WTC11 (cell line): ENCODE measurements around the gene SORL1. TPM values are rescaled to one million over a fixed set of nuclear protein-coding genes. Genes with fewer than 3 reads are reported as not detected.

Experiments
- ATAC-seq: fragments of 200-7000 bp; cut with Tn5 transposase; 2 replicates; pipeline ENCODE4 v1.10.0; 2021; ENCODE audit warnings: mild to moderate bottlenecking, moderate library complexity
- CTCF ChIA-PET: fragments of 300-600 bp; sonication (Branson Sonifier 250); formaldehyde crosslinking; loops from one replicate; lab custom pipeline; 2021; ENCODE audit warnings: antibody characterized with exemption; lab: Charles Lee
- POLR2A ChIA-PET: fragments of 350-600 bp; sonication (Branson Sonifier 250); formaldehyde crosslinking; loops from one replicate; lab custom pipeline; 2021; ENCODE audit warnings: antibody characterized with exemption; lab: Charles Lee
- DNase-seq: peaks from one replicate; pipeline ENCODE4 v3.0.0; 2021; ENCODE audit warnings: low spot score
- H3K27ac Mint-ChIP-seq: 2 replicates; pipeline ENCODE4 v1.8.0; 2021; ENCODE audit warnings: mixed read lengths
- H3K27me3 Mint-ChIP-seq: 2 replicates; pipeline ENCODE4 v1.8.0; 2021; ENCODE audit warnings: low read depth, mild to moderate bottlenecking, moderate library complexity, mixed read lengths
- H3K36me3 Mint-ChIP-seq: 2 replicates; pipeline ENCODE4 v1.8.0; 2021; ENCODE audit warnings: mixed read lengths
- H3K4me1 Mint-ChIP-seq: 2 replicates; pipeline ENCODE4 v1.8.0; 2022; ENCODE audit warnings: mixed read lengths
- H3K4me3 Mint-ChIP-seq: 2 replicates; pipeline ENCODE4 v1.8.0; 2021; ENCODE audit warnings: mild to moderate bottlenecking, moderate library complexity, mixed read lengths
- H3K9me3 Mint-ChIP-seq: 2 replicates; pipeline ENCODE4 v1.8.0; 2021; ENCODE audit warnings: mixed read lengths
- ATF1 ChIP-seq: sonication (generic); formaldehyde crosslinking; IDR thresholded peaks from 2 replicates; pipeline ENCODE4 v1.8.1; 2023; ENCODE audit warnings: mild to moderate bottlenecking, moderate library complexity, missing genetic modification reagents
- CBFB ChIP-seq: sonication (generic); formaldehyde crosslinking; IDR thresholded peaks from 2 replicates; pipeline ENCODE4 v1.8.1; 2022; ENCODE audit warnings: mild to moderate bottlenecking, low read depth, missing genetic modification reagents
- CREB1 ChIP-seq: sonication (generic); formaldehyde crosslinking; IDR thresholded peaks from 2 replicates; pipeline ENCODE4 v1.8.0; 2023; ENCODE audit warnings: mild to moderate bottlenecking, missing genetic modification reagents
- CREM ChIP-seq: sonication (generic); formaldehyde crosslinking; IDR thresholded peaks from 2 replicates; pipeline ENCODE4 v1.8.1; 2022; ENCODE audit warnings: mild to moderate bottlenecking, missing genetic modification reagents, moderate library complexity
- ELF4 ChIP-seq: sonication (generic); formaldehyde crosslinking; IDR thresholded peaks from 2 replicates; pipeline ENCODE4 v1.8.1; 2022; ENCODE audit warnings: low read depth, mild to moderate bottlenecking, moderate library complexity, missing genetic modification reagents
- EMX1 ChIP-seq: fragments of 250-450 bp; sonication (Bioruptor Pico); IDR thresholded peaks from 2 replicates; pipeline ENCODE4 v1.8.0; 2021; ENCODE audit warnings: mild to moderate bottlenecking
- ESRRA ChIP-seq: sonication (generic); formaldehyde crosslinking; IDR thresholded peaks from 2 replicates; pipeline ENCODE4 v1.8.1; 2022; ENCODE audit warnings: mild to moderate bottlenecking, missing genetic modification reagents, borderline replicate concordance
- FOXJ3 ChIP-seq: sonication (generic); formaldehyde crosslinking; IDR thresholded peaks from 2 replicates; pipeline ENCODE4 v1.9.0; 2021; ENCODE audit warnings: missing genetic modification reagents, mild to moderate bottlenecking, borderline replicate concordance
- GRHL2 ChIP-seq: fragments of 250-450 bp; sonication (Bioruptor Pico); IDR thresholded peaks from 2 replicates; pipeline ENCODE4 v1.8.0; 2022; ENCODE audit warnings: mild to moderate bottlenecking, moderate library complexity; ENCODE audit not compliant: insufficient replicate concordance, severe bottlenecking
- HMGA2 ChIP-seq: fragments of 250-450 bp; sonication (Bioruptor Pico); IDR thresholded peaks from 2 replicates; pipeline ENCODE4 v1.4.0; 2021; ENCODE audit warnings: mild to moderate bottlenecking, moderate library complexity
- JUN ChIP-seq: sonication (generic); formaldehyde crosslinking; IDR thresholded peaks from 2 replicates; pipeline ENCODE4 v1.8.0; 2023; ENCODE audit warnings: mild to moderate bottlenecking, missing genetic modification reagents
- NFATC4 ChIP-seq: fragments of 250-450 bp; sonication (Bioruptor Pico); IDR thresholded peaks from 2 replicates; pipeline ENCODE4 v1.9.0; 2021; ENCODE audit warnings: mild to moderate bottlenecking
- NFYB ChIP-seq: sonication (generic); formaldehyde crosslinking; conservative IDR thresholded peaks from 2 replicates; pipeline ENCODE4 v1.8.0; 2022; ENCODE audit warnings: low read depth, missing genetic modification reagents
- RORB ChIP-seq: fragments of 250-450 bp; sonication (Bioruptor Pico); IDR thresholded peaks from 2 replicates; pipeline ENCODE4 v1.9.0; 2021; ENCODE audit warnings: mild to moderate bottlenecking
- ZNF138 ChIP-seq: sonication (generic); formaldehyde crosslinking; conservative IDR thresholded peaks from 2 replicates; pipeline ENCODE4 v1.8.1; 2022; ENCODE audit warnings: mild to moderate bottlenecking, moderate library complexity, missing genetic modification reagents
- ZNF317 ChIP-seq: sonication (generic); formaldehyde crosslinking; IDR thresholded peaks from 2 replicates; pipeline ENCODE4 v1.8.1; 2023; ENCODE audit warnings: low read depth, mild to moderate bottlenecking, moderate library complexity, missing genetic modification reagents, borderline replicate concordance
- total RNA-seq: library from RNA; stranded (reverse); gene quantifications from 3 replicates; pipeline ENCODE4 v1.2.3, GENCODE V29; 2021
- TF ChIP-seq, protein P1 (sequence below): sonication (generic); formaldehyde crosslinking; IDR thresholded peaks from 2 replicates; pipeline ENCODE4 v1.8.1; 2023; ENCODE audit warnings: mild to moderate bottlenecking, missing genetic modification reagents
- TF ChIP-seq, protein P2 (sequence below): sonication (generic); formaldehyde crosslinking; IDR thresholded peaks from 2 replicates; pipeline ENCODE4 v1.8.1; 2023; ENCODE audit warnings: mild to moderate bottlenecking, moderate library complexity, missing genetic modification reagents
- TF ChIP-seq, protein P3 (sequence below): sonication (generic); formaldehyde crosslinking; IDR thresholded peaks from 2 replicates; pipeline ENCODE4 v1.8.0; 2022; ENCODE audit warnings: mild to moderate bottlenecking, missing genetic modification reagents
- TF ChIP-seq, protein P4 (sequence below): sonication (generic); formaldehyde crosslinking; IDR thresholded peaks from 2 replicates; pipeline ENCODE4 v1.8.1; 2023; ENCODE audit warnings: mild to moderate bottlenecking, missing genetic modification reagents, moderate library complexity
- TF ChIP-seq, protein P5 (sequence below): sonication (generic); formaldehyde crosslinking; IDR thresholded peaks from 2 replicates; pipeline ENCODE4 v1.8.1; 2023; ENCODE audit warnings: mild to moderate bottlenecking, missing genetic modification reagents
- TF ChIP-seq, protein P6 (sequence below): sonication (generic); formaldehyde crosslinking; IDR thresholded peaks from 2 replicates; pipeline ENCODE4 v1.8.1; 2022; ENCODE audit warnings: mild to moderate bottlenecking, missing genetic modification reagents, moderate library complexity, borderline replicate concordance
- TF ChIP-seq, protein P7 (sequence below): sonication (generic); formaldehyde crosslinking; IDR thresholded peaks from 2 replicates; pipeline ENCODE4 v1.8.1; 2022; ENCODE audit warnings: low read depth, missing genetic modification reagents, borderline replicate concordance
- TF ChIP-seq, protein P8 (sequence below): fragments of 200-600 bp; IDR thresholded peaks from 2 replicates; pipeline ENCODE4 v1.8.0; 2022; ENCODE audit warnings: antibody characterized with exemption

Gene SORL1
- total RNA-seq, 1 experiment from 2014 or later, result 87.1 TPM

DNA sequence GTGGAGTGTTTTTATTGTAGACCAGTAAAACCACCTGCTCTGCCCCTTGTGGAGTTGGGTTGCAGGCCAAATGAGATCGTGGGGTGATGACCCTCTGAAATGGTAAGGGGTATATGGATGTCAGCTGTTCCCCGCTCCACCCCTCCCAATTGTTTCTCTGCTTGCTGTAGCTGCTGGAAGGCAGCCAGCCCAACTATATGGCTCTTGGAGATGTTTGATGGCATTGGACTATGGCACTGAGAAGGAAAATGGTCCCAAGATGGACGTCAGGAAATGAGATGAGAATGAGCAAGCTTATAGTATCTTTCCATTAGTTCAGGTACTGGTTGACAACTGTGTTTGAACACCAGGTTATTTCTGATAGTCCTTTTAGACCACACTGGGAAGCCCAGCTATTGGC, 95.5 kb downstream of the SORL1 start:
- ChIA-PET CTCF (interaction anchor here (0.7 kb wide), 1 partner anchor 108 kb away, joined by 3 read pairs; no protein-coding TSS in a partner anchor), POLR2A (no interaction called here)
- H3K9me3 Mint-ChIP-seq, result no peaks in the 10 kb centered on the region
- no peak overlapping the region for H3K27ac Mint-ChIP-seq
- no peaks in the 10 kb centered on the region for H3K27me3 Mint-ChIP-seq
- ATAC-seq (no peak), DNase-seq (no peak)
- peaks cover 15% of the 10 kb centered on the region for H3K4me1 Mint-ChIP-seq
- H3K36me3 Mint-ChIP-seq, result peaks cover 56% of the 10 kb centered on the region
- TF ChIP-seq, protein P1, sequence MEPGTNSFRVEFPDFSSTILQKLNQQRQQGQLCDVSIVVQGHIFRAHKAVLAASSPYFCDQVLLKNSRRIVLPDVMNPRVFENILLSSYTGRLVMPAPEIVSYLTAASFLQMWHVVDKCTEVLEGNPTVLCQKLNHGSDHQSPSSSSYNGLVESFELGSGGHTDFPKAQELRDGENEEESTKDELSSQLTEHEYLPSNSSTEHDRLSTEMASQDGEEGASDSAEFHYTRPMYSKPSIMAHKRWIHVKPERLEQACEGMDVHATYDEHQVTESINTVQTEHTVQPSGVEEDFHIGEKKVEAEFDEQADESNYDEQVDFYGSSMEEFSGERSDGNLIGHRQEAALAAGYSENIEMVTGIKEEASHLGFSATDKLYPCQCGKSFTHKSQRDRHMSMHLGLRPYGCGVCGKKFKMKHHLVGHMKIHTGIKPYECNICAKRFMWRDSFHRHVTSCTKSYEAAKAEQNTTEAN (CRISPR knock-in tag), result no peak
- TF ChIP-seq NFYB (CRISPR knock-in tag) (no peak), CBFB (no peak), ELF4 (no peak), JUN (CRISPR knock-in tag) (no peak), FOXJ3 (CRISPR knock-in tag) (no peak), ESRRA (no peak), NFATC4 (CRISPR knock-in tag) (no peak), HMGA2 (no peak), GRHL2 (no peak), ATF1 (CRISPR knock-in tag) (no peak)
- TF ChIP-seq, protein P2, sequence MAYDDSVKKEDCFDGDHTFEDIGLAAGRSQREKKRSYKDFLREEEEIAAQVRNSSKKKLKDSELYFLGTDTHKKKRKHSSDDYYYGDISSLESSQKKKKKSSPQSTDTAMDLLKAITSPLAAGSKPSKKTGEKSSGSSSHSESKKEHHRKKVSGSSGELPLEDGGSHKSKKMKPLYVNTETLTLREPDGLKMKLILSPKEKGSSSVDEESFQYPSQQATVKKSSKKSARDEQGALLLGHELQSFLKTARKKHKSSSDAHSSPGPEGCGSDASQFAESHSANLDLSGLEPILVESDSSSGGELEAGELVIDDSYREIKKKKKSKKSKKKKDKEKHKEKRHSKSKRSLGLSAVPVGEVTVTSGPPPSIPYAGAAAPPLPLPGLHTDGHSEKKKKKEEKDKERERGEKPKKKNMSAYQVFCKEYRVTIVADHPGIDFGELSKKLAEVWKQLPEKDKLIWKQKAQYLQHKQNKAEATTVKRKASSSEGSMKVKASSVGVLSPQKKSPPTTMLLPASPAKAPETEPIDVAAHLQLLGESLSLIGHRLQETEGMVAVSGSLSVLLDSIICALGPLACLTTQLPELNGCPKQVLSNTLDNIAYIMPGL (CRISPR knock-in tag), result no peak
- TF ChIP-seq, protein P3, sequence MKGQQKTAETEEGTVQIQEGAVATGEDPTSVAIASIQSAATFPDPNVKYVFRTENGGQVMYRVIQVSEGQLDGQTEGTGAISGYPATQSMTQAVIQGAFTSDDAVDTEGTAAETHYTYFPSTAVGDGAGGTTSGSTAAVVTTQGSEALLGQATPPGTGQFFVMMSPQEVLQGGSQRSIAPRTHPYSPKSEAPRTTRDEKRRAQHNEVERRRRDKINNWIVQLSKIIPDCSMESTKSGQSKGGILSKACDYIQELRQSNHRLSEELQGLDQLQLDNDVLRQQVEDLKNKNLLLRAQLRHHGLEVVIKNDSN (CRISPR knock-in tag), result no peak
- TF ChIP-seq, protein P4, sequence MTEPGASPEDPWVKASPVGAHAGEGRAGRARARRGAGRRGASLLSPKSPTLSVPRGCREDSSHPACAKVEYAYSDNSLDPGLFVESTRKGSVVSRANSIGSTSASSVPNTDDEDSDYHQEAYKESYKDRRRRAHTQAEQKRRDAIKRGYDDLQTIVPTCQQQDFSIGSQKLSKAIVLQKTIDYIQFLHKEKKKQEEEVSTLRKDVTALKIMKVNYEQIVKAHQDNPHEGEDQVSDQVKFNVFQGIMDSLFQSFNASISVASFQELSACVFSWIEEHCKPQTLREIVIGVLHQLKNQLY (CRISPR knock-in tag), result no peak
- no peak overlapping the region for H3K4me3 Mint-ChIP-seq

DNA sequence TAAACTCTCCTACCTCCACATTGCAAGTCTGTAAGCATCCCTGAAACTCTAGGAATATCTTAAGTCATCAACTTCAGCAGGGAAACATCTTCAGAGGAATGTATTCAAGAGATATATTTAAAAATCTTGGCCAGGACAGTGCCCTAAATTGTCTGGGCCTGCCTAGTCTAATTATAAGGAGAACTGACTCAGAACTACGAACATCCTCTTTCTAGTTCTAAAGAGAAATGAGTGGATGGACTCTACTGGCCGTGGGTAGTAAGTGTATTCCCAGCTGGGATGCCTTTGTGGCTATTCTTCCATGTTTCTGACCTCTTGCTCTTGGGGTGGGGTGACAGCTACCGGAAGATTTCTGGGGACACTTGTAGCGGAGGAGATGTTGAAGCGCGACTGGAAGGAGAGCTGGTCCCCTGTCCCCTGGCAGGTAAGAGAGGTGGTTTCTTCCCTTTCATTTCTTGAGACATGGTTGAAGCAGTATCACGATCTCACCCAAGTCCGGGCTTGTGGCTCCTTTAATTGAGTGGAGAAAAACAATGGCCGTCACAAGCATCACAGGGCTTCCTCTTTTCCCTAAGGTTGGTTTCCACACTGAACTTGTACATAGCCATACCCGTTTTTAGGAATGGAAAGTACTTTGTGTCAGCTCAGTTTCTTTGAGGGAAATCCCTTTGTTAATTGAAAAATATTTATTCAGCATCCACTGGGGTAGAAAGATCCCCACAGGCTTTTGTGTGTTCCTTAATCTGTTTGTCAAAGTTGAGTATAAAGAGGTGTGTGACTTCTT, 98.3 kb downstream of the SORL1 start:
- Mint-ChIP-seq H3K27ac (no peak overlapping the region), H3K4me3 (no peak overlapping the region), H3K27me3 (no peaks in the 10 kb centered on the region), H3K36me3 (peaks cover 47% of the 10 kb centered on the region), H3K4me1 (peaks cover 9% of the 10 kb centered on the region), H3K9me3 (no peaks in the 10 kb centered on the region)
- no peak for ATAC-seq
- no peak for DNase-seq
- ChIA-PET CTCF (no interaction called here), POLR2A (no interaction called here)
- TF ChIP-seq CREM (CRISPR knock-in tag) (no peak), ZNF138 (CRISPR knock-in tag) (no peak), ZNF317 (no peak), RORB (CRISPR knock-in tag) (no peak), CREB1 (no peak), EMX1 (CRISPR knock-in tag) (no peak)
- TF ChIP-seq, protein P5, sequence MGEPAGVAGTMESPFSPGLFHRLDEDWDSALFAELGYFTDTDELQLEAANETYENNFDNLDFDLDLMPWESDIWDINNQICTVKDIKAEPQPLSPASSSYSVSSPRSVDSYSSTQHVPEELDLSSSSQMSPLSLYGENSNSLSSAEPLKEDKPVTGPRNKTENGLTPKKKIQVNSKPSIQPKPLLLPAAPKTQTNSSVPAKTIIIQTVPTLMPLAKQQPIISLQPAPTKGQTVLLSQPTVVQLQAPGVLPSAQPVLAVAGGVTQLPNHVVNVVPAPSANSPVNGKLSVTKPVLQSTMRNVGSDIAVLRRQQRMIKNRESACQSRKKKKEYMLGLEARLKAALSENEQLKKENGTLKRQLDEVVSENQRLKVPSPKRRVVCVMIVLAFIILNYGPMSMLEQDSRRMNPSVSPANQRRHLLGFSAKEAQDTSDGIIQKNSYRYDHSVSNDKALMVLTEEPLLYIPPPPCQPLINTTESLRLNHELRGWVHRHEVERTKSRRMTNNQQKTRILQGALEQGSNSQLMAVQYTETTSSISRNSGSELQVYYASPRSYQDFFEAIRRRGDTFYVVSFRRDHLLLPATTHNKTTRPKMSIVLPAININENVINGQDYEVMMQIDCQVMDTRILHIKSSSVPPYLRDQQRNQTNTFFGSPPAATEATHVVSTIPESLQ (CRISPR knock-in tag), result no peak
- TF ChIP-seq, protein P6, sequence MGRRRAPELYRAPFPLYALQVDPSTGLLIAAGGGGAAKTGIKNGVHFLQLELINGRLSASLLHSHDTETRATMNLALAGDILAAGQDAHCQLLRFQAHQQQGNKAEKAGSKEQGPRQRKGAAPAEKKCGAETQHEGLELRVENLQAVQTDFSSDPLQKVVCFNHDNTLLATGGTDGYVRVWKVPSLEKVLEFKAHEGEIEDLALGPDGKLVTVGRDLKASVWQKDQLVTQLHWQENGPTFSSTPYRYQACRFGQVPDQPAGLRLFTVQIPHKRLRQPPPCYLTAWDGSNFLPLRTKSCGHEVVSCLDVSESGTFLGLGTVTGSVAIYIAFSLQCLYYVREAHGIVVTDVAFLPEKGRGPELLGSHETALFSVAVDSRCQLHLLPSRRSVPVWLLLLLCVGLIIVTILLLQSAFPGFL (CRISPR knock-in tag), result no peak
- TF ChIP-seq, protein P7, sequence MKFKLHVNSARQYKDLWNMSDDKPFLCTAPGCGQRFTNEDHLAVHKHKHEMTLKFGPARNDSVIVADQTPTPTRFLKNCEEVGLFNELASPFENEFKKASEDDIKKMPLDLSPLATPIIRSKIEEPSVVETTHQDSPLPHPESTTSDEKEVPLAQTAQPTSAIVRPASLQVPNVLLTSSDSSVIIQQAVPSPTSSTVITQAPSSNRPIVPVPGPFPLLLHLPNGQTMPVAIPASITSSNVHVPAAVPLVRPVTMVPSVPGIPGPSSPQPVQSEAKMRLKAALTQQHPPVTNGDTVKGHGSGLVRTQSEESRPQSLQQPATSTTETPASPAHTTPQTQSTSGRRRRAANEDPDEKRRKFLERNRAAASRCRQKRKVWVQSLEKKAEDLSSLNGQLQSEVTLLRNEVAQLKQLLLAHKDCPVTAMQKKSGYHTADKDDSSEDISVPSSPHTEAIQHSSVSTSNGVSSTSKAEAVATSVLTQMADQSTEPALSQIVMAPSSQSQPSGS (CRISPR knock-in tag), result no peak
- TF ChIP-seq, protein P8, sequence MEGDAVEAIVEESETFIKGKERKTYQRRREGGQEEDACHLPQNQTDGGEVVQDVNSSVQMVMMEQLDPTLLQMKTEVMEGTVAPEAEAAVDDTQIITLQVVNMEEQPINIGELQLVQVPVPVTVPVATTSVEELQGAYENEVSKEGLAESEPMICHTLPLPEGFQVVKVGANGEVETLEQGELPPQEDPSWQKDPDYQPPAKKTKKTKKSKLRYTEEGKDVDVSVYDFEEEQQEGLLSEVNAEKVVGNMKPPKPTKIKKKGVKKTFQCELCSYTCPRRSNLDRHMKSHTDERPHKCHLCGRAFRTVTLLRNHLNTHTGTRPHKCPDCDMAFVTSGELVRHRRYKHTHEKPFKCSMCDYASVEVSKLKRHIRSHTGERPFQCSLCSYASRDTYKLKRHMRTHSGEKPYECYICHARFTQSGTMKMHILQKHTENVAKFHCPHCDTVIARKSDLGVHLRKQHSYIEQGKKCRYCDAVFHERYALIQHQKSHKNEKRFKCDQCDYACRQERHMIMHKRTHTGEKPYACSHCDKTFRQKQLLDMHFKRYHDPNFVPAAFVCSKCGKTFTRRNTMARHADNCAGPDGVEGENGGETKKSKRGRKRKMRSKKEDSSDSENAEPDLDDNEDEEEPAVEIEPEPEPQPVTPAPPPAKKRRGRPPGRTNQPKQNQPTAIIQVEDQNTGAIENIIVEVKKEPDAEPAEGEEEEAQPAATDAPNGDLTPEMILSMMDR, result no peak
